ES-I3 (cell line): ENCODE measurements around the gene TTC19.
"Not testable (repeated sequence)": the region's sequence is repeated elsewhere in the genome, so short reads cannot be mapped to it uniquely, and the experiment has no call there.

Experiments used
- H3K36me3 ChIP-seq: 2 replicates; pipeline ENCODE4 v1.6.1; 2013; ENCODE audit warnings: mild to moderate bottlenecking, low read length, control low read depth, moderate library complexity; ENCODE audit not compliant: insufficient read depth
- H3K4me1 ChIP-seq: 2 replicates; pipeline ENCODE4 v1.6.1; 2013; ENCODE audit warnings: mild to moderate bottlenecking, control low read depth, low read length; ENCODE audit not compliant: insufficient read depth
- H3K9ac ChIP-seq: 2 replicates; pipeline ENCODE4 v1.6.1; 2013; ENCODE audit warnings: low read depth, mild to moderate bottlenecking, low read length, moderate library complexity
- H3K9me3 ChIP-seq: 2 replicates; pipeline ENCODE4 v1.6.1; 2013; ENCODE audit warnings: mild to moderate bottlenecking, low read length, moderate library complexity; ENCODE audit not compliant: control insufficient read depth, insufficient read depth

The TTC19 gene

GRCh38 chr17:16027708-16028584 lies 28.3 kb downstream of the TTC19 start:
- peaks cover 14% of the 10 kb centered on the region for H3K4me1 ChIP-seq
- no peak overlapping the region for H3K9ac ChIP-seq
- H3K36me3 ChIP-seq: peaks cover 60% of the 10 kb centered on the region
- H3K9me3 ChIP-seq: no peaks in the 10 kb centered on the region; the same call in 1 of the 2 replicates

- Histone ChIP-seq H3K9me3 (no peaks in the 10 kb centered on the region), H3K4me1 (0 out of 2 replicates have a peak, but pooled peaks cover 4% of the 10 kb centered on the region), H3K36me3 (peaks cover 48% of the 10 kb centered on the region), H3K9ac (no peak overlapping the region)
These were observed 34.2 kb downstream of the TTC19 start for GRCh38 chr17:16033729-16034349.

GRCh38 chr17:16036261-16036660 lies 36.6 kb downstream of the TTC19 start:
- Histone ChIP-seq H3K9ac (no peak overlapping the region), H3K9me3 (no peaks in the 10 kb centered on the region), H3K4me1 (0 out of 2 replicates have a peak, but pooled peaks cover 4% of the 10 kb centered on the region), H3K36me3 (peaks cover 42% of the 10 kb centered on the region)

GRCh38 chr17:16037636-16038035 lies 38.0 kb downstream of the TTC19 start:
- H3K9me3 ChIP-seq: no peaks in the 10 kb centered on the region
- H3K36me3 ChIP-seq: peaks cover 36% of the 10 kb centered on the region
- 0 out of 2 replicates have a peak, but pooled peaks cover 2% of the 10 kb centered on the region for H3K4me1 ChIP-seq
- H3K9ac ChIP-seq: no peak overlapping the region

GRCh38 chr17:16040710-16041251 lies 41.2 kb downstream of the TTC19 start:
- Histone ChIP-seq H3K9ac (no peak overlapping the region), H3K4me1 (peaks cover 11% of the 10 kb centered on the region; the same call in 1 of the 2 replicates), H3K9me3 (no peaks in the 10 kb centered on the region), H3K36me3 (peaks cover 27% of the 10 kb centered on the region)

GRCh38 chr17:16044487-16044886 lies 44.9 kb downstream of the TTC19 start:
- Histone ChIP-seq H3K9ac (no peak overlapping the region), H3K9me3 (no peaks in the 10 kb centered on the region), H3K4me1 (peaks cover 11% of the 10 kb centered on the region; the same call in 1 of the 2 replicates), H3K36me3 (peaks cover 18% of the 10 kb centered on the region)

GRCh38 chr17:16046966-16047365 lies 47.3 kb downstream of the TTC19 start:
- H3K9me3 ChIP-seq: no peaks in the 10 kb centered on the region; the same call in 1 of the 2 replicates
- H3K36me3 ChIP-seq: peaks cover 18% of the 10 kb centered on the region
- H3K4me1 ChIP-seq: peaks cover 11% of the 10 kb centered on the region; the same call in 1 of the 2 replicates
- H3K9ac ChIP-seq: no peak overlapping the region

GRCh38 chr17:16048811-16049449 lies 49.3 kb downstream of the TTC19 start:
- H3K36me3 ChIP-seq: peaks cover 10% of the 10 kb centered on the region
- H3K4me1 ChIP-seq: peaks cover 11% of the 10 kb centered on the region; the same call in 1 of the 2 replicates
- H3K9ac ChIP-seq: no peak overlapping the region

GRCh38 chr17:16050844-16051243 lies 51.2 kb downstream of the TTC19 start:
- Histone ChIP-seq H3K9me3 (no peaks in the 10 kb centered on the region; the same call in 1 of the 2 replicates), H3K36me3 (peaks cover 10% of the 10 kb centered on the region), H3K9ac (no peak overlapping the region), H3K4me1 (no peaks in the 10 kb centered on the region)

More at GRCh38 chr17:16048811-16049449, 49.3 kb downstream of the TTC19 start:
- H3K9me3 ChIP-seq: no peaks in the 10 kb centered on the region; the same call in 1 of the 2 replicates

GRCh38 chr17:16052486-16052885 lies 52.9 kb downstream of the TTC19 start:
- Histone ChIP-seq H3K9me3 (no peaks in the 10 kb centered on the region; the same call in 1 of the 2 replicates), H3K36me3 (peaks cover 5% of the 10 kb centered on the region; the same call in 1 of the 2 replicates), H3K4me1 (no peaks in the 10 kb centered on the region), H3K9ac (no peak overlapping the region)

- not testable (repeated sequence) for H3K36me3 ChIP-seq, H3K9me3 ChIP-seq, H3K9ac ChIP-seq, H3K4me1 ChIP-seq
These were observed 55.5 kb downstream of the TTC19 start for GRCh38 chr17:16055139-16055538.

GRCh38 chr17:16061631-16062030 lies 62.0 kb downstream of the TTC19 start:
- no peak overlapping the region for H3K9ac ChIP-seq
- no peaks in the 10 kb centered on the region for H3K9me3 ChIP-seq
- H3K36me3 ChIP-seq: peaks cover 29% of the 10 kb centered on the region

GRCh38 chr17:16066125-16066524 lies 66.5 kb downstream of the TTC19 start:
- H3K4me1 ChIP-seq: no peaks in the 10 kb centered on the region
- no peak overlapping the region for H3K9ac ChIP-seq
- peaks cover 24% of the 10 kb centered on the region; the same call in 1 of the 2 replicates for H3K36me3 ChIP-seq
- H3K9me3 ChIP-seq: no peaks in the 10 kb centered on the region

More at GRCh38 chr17:16061631-16062030, 62.0 kb downstream of the TTC19 start:
- no peaks in the 10 kb centered on the region for H3K4me1 ChIP-seq

GRCh38 chr17:16068323-16068722 lies 68.7 kb downstream of the TTC19 start:
- Histone ChIP-seq H3K4me1 (no peaks in the 10 kb centered on the region), H3K9me3 (no peaks in the 10 kb centered on the region), H3K36me3 (peaks cover 17% of the 10 kb centered on the region), H3K9ac (no peak overlapping the region)
